PC-3 (cell line): ENCODE results near the gene TMEM129. TPM values are rescaled to one million over a fixed set of nuclear protein-coding genes. Genes with fewer than 3 reads are reported as not detected.

Experiments
- ATAC-seq: fragments of 200-7000 bp; cut with Tn5 transposase; 2 replicates; pipeline ENCODE4 v1.9.1; 2020; ENCODE audit warnings: mild to moderate bottlenecking, moderate library complexity
- BruUV-seq: library from RNA; stranded (reverse); fragments of 400-500 nt; replicated peaks from 2 replicates; lab custom pipeline; 2021; lab: Mats Ljungman, UMichigan
- CTCF ChIA-PET: fragments of 300-600 bp; sonication (Branson Sonifier 250); formaldehyde crosslinking; loops from one replicate; lab custom pipeline; 2022; ENCODE audit warnings: antibody characterized with exemption; lab: Charles Lee
- POLR2A ChIA-PET: fragments of 300-600 bp; sonication (Branson Sonifier 250); formaldehyde crosslinking; loops from one replicate; lab custom pipeline; 2022; ENCODE audit warnings: antibody characterized with exemption; ENCODE audit not compliant: unreplicated experiment; lab: Charles Lee
- DNase-seq: peaks from one replicate; pipeline ENCODE4 v3.0.0-alpha.2; 2015
- H2AFZ ChIP-seq: fragments of 300-600 bp; sonication (generic); 2 replicates; pipeline ENCODE4 v1.6.0; 2016; ENCODE audit warnings: antibody characterized with exemption, low read length
- H3F3A ChIP-seq: fragments of 300-600 bp; sonication (generic); one replicate; pipeline ENCODE4 v1.6.0; 2017; ENCODE audit warnings: antibody characterized with exemption, low read length, control low read depth, mild to moderate bottlenecking; ENCODE audit not compliant: unreplicated experiment
- H3K27ac ChIP-seq: fragments of 300-600 bp; sonication (generic); 2 replicates; pipeline ENCODE4 v1.5.1; 2016; ENCODE audit warnings: mild to moderate bottlenecking, low read length
- H3K27me3 ChIP-seq: fragments of 300-600 bp; sonication (generic); 2 replicates; pipeline ENCODE4 v1.6.1; 2016; ENCODE audit warnings: low read length, mixed read lengths
- H3K36me3 ChIP-seq: fragments of 300-600 bp; sonication (generic); 2 replicates; pipeline ENCODE4 v1.6.1; 2016; ENCODE audit warnings: low read depth, mixed run types, low read length, mixed read lengths
- H3K4me1 ChIP-seq: fragments of 300-600 bp; sonication (generic); 2 replicates; pipeline ENCODE4 v1.5.1; 2016; ENCODE audit warnings: low read length; ENCODE audit not compliant: insufficient read depth
- H3K4me2 ChIP-seq: fragments of 300-600 bp; sonication (generic); 2 replicates; pipeline ENCODE4 v1.6.0; 2016; ENCODE audit warnings: low read length
- H3K4me3 ChIP-seq: fragments of 300-600 bp; sonication (generic); 2 replicates; pipeline ENCODE4 v1.5.1; 2016; ENCODE audit warnings: mild to moderate bottlenecking, low read length, mixed read lengths
- H3K79me2 ChIP-seq: fragments of 300-600 bp; sonication (generic); 2 replicates; pipeline ENCODE4 v1.6.1; 2017; ENCODE audit warnings: low read length, mixed read lengths
- H3K9ac ChIP-seq: fragments of 300-600 bp; sonication (generic); 2 replicates; pipeline ENCODE4 v1.6.0; 2016; ENCODE audit warnings: mild to moderate bottlenecking, low read length
- H3K9me2 ChIP-seq: fragments of 300-600 bp; sonication (generic); replicated peaks from 2 replicates; pipeline ENCODE4 v1.6.1; 2016; ENCODE audit warnings: mixed run types, low read length, mixed read lengths
- H3K9me3 ChIP-seq: fragments of 300-600 bp; sonication (generic); 2 replicates; pipeline ENCODE4 v1.6.1; 2016; ENCODE audit warnings: low read length, mixed read lengths
- H4K20me1 ChIP-seq: fragments of 300-600 bp; sonication (generic); 2 replicates; pipeline ENCODE4 v1.6.1; 2016; ENCODE audit warnings: low read length, mixed read lengths
- CTCF ChIP-seq: fragments of 300-600 bp; sonication (generic); conservative IDR thresholded peaks from 2 replicates; pipeline ENCODE4 v1.5.1; 2017; ENCODE audit warnings: antibody characterized with exemption, low read depth, mild to moderate bottlenecking, low read length
- EZH2 ChIP-seq: fragments of 300-600 bp; sonication (generic); IDR thresholded peaks from one replicate; pipeline ENCODE4 v1.6.1; 2017; ENCODE audit warnings: antibody characterized with exemption, mild to moderate bottlenecking, low read length; ENCODE audit not compliant: unreplicated experiment
- EZH2phosphoT487 ChIP-seq: fragments of 300-600 bp; sonication (generic); IDR thresholded peaks from 2 replicates; pipeline ENCODE4 v1.6.1; 2018; ENCODE audit warnings: mild to moderate bottlenecking, antibody characterized with exemption, low read length, borderline replicate concordance
- intact Hi-C: fragments of 100-400 bp; cut with micrococcal nuclease; formaldehyde crosslinking; loops from 2 replicates; pipeline ENCODE4 v1.9.0; 2023
- total RNA-seq: library from RNA; depleted of rRNA; stranded (reverse); fragments of >200 nt; gene quantifications from 2 replicates; pipeline ENCODE4 v1.2.3, GENCODE V29; 2014

Gene TMEM129
- total RNA-seq, 1 experiment from 2014 or later, result 28.6 TPM

DNA sequence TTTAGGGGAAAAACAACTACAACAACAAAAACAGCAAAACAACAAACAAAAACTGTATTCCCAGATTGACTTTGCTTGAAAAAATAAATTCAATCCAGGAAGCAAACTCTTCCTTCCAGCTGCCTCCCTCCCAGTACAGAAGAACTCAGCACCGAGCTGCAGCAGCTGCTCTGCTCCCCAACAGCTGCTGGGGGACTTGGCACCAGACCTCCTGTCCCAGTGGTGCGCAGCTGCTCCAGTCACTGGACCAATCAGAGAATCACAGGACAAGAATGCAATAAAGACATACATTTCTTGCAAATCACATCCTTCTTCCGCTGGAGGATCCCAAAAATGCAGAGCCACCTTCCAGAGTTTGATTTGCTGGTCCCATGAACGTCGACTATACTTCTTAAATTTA is 25.2 kb downstream of the TMEM129 start:
- Histone ChIP-seq H3K4me2 (no peak overlapping the region), H3F3A (no peaks in the 10 kb centered on the region), H3K79me2 (peaks cover 6% of the 10 kb centered on the region; the same call in 1 of the 2 replicates), H3K36me3 (peaks cover 60% of the 10 kb centered on the region), H3K27ac (no peak overlapping the region), H3K4me3 (no peak overlapping the region), H3K9me2 (no peaks in the 10 kb centered on the region), H4K20me1 (no peaks in the 10 kb centered on the region), H3K4me1 (no peaks in the 10 kb centered on the region), H3K9ac (no peak overlapping the region), H2AFZ (no peak overlapping the region), H3K9me3 (no peaks in the 10 kb centered on the region), H3K27me3 (no peaks in the 10 kb centered on the region)
- ChIA-PET CTCF (no interaction called here), POLR2A (interaction anchor here (0.6 kb wide), 1 partner anchor 19 kb away, joined by 7 read pairs; no protein-coding TSS in a partner anchor)
- no TSS peak for BruUV-seq
- DNase-seq, result no peak
- intact Hi-C loops, result no loop called here
- ATAC-seq, result no peak
- no peak for TF ChIP-seq CTCF
- no peak for TF ChIP-seq EZH2phosphoT487
- TF ChIP-seq EZH2, result no peak

GRCh38 chr4:1693131-1693896 is 27.8 kb downstream of the TMEM129 start:
- peak; percentile 84 for ATAC-seq
- peaks cover 48% of the 10 kb centered on the region for H3K36me3 ChIP-seq
- no peaks in the 10 kb centered on the region for H3K9me2 ChIP-seq
- BruUV-seq, result TSS peak; percentile 28
- H3K4me3 ChIP-seq, result no peak overlapping the region
- TF ChIP-seq EZH2, result no peak
- peak; percentile 90 for TF ChIP-seq CTCF
- H2AFZ ChIP-seq, result no peak overlapping the region
- H3K4me2 ChIP-seq, result no peak overlapping the region
- no peak overlapping the region for H3K9ac ChIP-seq
- no peaks in the 10 kb centered on the region for H3K27me3 ChIP-seq
- CTCF ChIA-PET, result interaction anchor here (0.7 to 1.3 kb wide), 5 partner anchors 18 to 37 kb away, joined by 4 to 20 read pairs (median 9); partner anchors contain the start of gene SLBP
- H3K79me2 ChIP-seq, result no peaks in the 10 kb centered on the region
- no peaks in the 10 kb centered on the region for H3F3A ChIP-seq
- no peak overlapping the region for H3K27ac ChIP-seq
- H3K4me1 ChIP-seq, result no peaks in the 10 kb centered on the region
- intact Hi-C loops, result no loop called here
- no peaks in the 10 kb centered on the region for H4K20me1 ChIP-seq
- H3K9me3 ChIP-seq, result no peaks in the 10 kb centered on the region
- DNase-seq, result peak; percentile 74
- POLR2A ChIA-PET, result no interaction called here

- Histone ChIP-seq H3K9me2 (no peaks in the 10 kb centered on the region), H3K79me2 (no peaks in the 10 kb centered on the region), H3F3A (no peaks in the 10 kb centered on the region), H3K27ac (no peak overlapping the region), H3K4me2 (no peak overlapping the region), H4K20me1 (no peaks in the 10 kb centered on the region), H3K27me3 (no peaks in the 10 kb centered on the region), H3K9me3 (no peaks in the 10 kb centered on the region), H3K4me3 (no peak overlapping the region), H2AFZ (no peak overlapping the region), H3K9ac (no peak overlapping the region), H3K36me3 (peaks cover 44% of the 10 kb centered on the region), H3K4me1 (no peaks in the 10 kb centered on the region)
- ATAC-seq (no peak), DNase-seq (no peak)
- TF ChIP-seq EZH2phosphoT487 (no peak), EZH2 (no peak), CTCF (no peak)
- ChIA-PET POLR2A (no interaction called here), CTCF (no interaction called here)
- intact Hi-C loops, result no loop called here
- BruUV-seq, result no TSS peak
These were observed 29.3 kb downstream of the TMEM129 start for GRCh38 chr4:1691737-1692373.
